Panc1 (cell line): ENCODE data around the gene PIAS3.

Experiments used
- POLR2AphosphoS5 ChIP-seq: IDR thresholded peaks from 2 replicates; pipeline ENCODE4 v1.6.1; 2012; ENCODE audit warnings: mild to moderate bottlenecking, low read depth, low read length, moderate library complexity
- TF ChIP-seq, protein P1 (sequence below): fragments of 450-650 bp; IDR thresholded peaks from 2 replicates; pipeline ENCODE4 v1.5.1; 2017; ENCODE audit warnings: mild to moderate bottlenecking

DNA sequence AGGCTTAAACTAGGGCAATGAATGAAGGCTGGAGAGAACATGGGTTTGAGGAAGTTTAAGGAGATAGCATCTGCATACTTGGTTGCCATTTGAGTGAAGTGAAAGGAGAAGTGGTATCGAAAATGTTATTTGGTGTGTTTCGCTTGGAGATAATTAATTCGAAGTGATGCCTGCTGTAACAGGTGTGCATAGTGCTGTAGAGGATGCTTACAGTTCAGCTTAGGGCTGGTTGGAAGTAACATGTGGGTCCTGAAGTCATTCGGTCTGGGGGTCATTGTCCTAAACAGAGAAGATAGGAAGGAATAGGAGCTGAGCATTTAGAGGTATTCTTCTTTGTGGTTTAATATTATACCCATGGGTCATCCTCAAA lies 13.8 kb downstream of the PIAS3 start:
- no peak for TF ChIP-seq POLR2AphosphoS5
- TF ChIP-seq, protein P1, sequence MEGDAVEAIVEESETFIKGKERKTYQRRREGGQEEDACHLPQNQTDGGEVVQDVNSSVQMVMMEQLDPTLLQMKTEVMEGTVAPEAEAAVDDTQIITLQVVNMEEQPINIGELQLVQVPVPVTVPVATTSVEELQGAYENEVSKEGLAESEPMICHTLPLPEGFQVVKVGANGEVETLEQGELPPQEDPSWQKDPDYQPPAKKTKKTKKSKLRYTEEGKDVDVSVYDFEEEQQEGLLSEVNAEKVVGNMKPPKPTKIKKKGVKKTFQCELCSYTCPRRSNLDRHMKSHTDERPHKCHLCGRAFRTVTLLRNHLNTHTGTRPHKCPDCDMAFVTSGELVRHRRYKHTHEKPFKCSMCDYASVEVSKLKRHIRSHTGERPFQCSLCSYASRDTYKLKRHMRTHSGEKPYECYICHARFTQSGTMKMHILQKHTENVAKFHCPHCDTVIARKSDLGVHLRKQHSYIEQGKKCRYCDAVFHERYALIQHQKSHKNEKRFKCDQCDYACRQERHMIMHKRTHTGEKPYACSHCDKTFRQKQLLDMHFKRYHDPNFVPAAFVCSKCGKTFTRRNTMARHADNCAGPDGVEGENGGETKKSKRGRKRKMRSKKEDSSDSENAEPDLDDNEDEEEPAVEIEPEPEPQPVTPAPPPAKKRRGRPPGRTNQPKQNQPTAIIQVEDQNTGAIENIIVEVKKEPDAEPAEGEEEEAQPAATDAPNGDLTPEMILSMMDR, result no peak
